Right lobe of liver (tissue), 6 donors: Measurements from ENCODE around the gene SEMA4G. TPM values are rescaled to one million over a fixed set of nuclear protein-coding genes. Genes with fewer than 3 reads are reported as not detected.

Experiments
- ATAC-seq, 4 donors: fragments of 200-7000 bp; cut with Tn5 transposase; one replicate each; pipeline ENCODE4 v1.9.1; 2020; ENCODE audit warnings: mild to moderate bottlenecking in 4 of 4, moderate library complexity in 4 of 4
- DNase-seq, 3 donors: peaks; one replicate each; pipeline ENCODE4 v3.0.0-alpha.2; 2020
- H3K27ac ChIP-seq, 3 donors: fragments of 200-600 bp; one replicate each; pipeline ENCODE4 v1.8.0; 2022
- H3K27me3 ChIP-seq, 2 donors: fragments of 200-600 bp; one replicate each; pipeline ENCODE4 v1.8.0; 2022
- H3K36me3 ChIP-seq, 4 donors: fragments of 200-600 bp; sonication (generic) in 1 of 4; one replicate each; pipeline versions ENCODE4 v1.5.1 to v1.8.0; 2017 to 2022; ENCODE audit warnings: control low read depth in 1 of 4
- H3K4me1 ChIP-seq, 4 donors: fragments of 200-600 bp; sonication (generic) in 1 of 4; one replicate each; pipeline versions ENCODE4 v1.5.1 to v1.8.0; 2017 to 2022; ENCODE audit warnings: control low read depth in 1 of 4
- H3K4me3 ChIP-seq, 3 donors: fragments of 200-600 bp; one replicate each; pipeline ENCODE4 v1.8.0; 2022
- H3K9me3 ChIP-seq, 4 donors: fragments of 200-600 bp; sonication (generic) in 1 of 4; one replicate each; pipeline versions ENCODE4 v1.5.1 to v1.8.0; 2017 to 2022; ENCODE audit warnings: control low read depth in 1 of 4
- CTCF ChIP-seq, 4 donors: fragments of 200-600 bp in 3 of 4; fragments of 450-650 bp in 1 of 4; IDR thresholded peaks; one replicate each; pipeline versions ENCODE4 v1.5.1 to v1.8.0; 2016 to 2022; ENCODE audit warnings: antibody characterized with exemption in 4 of 4, mild to moderate bottlenecking in 2 of 4
- POLR2A ChIP-seq: fragments of 450-650 bp; IDR thresholded peaks from one replicate; pipeline ENCODE4 v1.6.1; 2017; ENCODE audit warnings: antibody characterized with exemption, mild to moderate bottlenecking
- WGBS: methylation state at CpG from one replicate; pipeline ENCODE4 v1.1.6; 2018; ENCODE audit warnings: low coverage, low lambda C conversion rate; ENCODE audit not compliant: insufficient coverage; ENCODE audit errors: missing lambda C conversion rate; 5-methylcytosine and 5-hydroxymethylcytosine counted together
- intact Hi-C, 2 donors: fragments of 100-400 bp; cut with DNase I; formaldehyde crosslinking; loops; one replicate each; pipeline versions ENCODE4 v1.11.2 to v1.14.1; 2022
- total RNA-seq, 6 experiments: library from RNA; depleted of rRNA in 2 of 6; stranded (reverse); fragments of >200 nt in 2 of 6; fragmentation: NEBNext Ultra II Directional in 3 of 6; extraction: Animal tissue kit (Norgen Biotek cat#: 25700) in 3 of 6; gene quantifications; one replicate each; pipeline versions ENCODE4 v1.1.0 to v1.2.4, GENCODE V29; 2016 to 2023
- donor health status: DM: no; HTN: yes; CAD: no.
- donor health status: DM: no; HTN: no; CAD: no.
- donor health status: DM: no; HTN: no; CAD: no.
- donor health status: DM: no; HTN: yes; CAD: no.
- donor health status: DM: no; HTN: yes; CAD: no.

The SEMA4G gene
- total RNA-seq, 6 experiments from 2014 or later, result 24.7 to 129 (median 38.4) TPM

GRCh38 chr10:100981178-100981772 is 12.0 kb downstream of the SEMA4G start:
- Histone ChIP-seq H3K4me3 (no peak overlapping the region), H3K9me3 (no peaks in the 10 kb centered on the region), H3K36me3 (peaks cover 0 to 74% (median 19%) of the 10 kb centered on the region in 4 donors), H3K27ac (no peak overlapping the region), H3K27me3 (no peaks in the 10 kb centered on the region), H3K4me1 (peaks cover 0 to 16% (median 3%) of the 10 kb centered on the region in 4 donors)
- TF ChIP-seq POLR2A, result no peak
- TF ChIP-seq CTCF (IDR thresholded peaks at IDR 0.05), result no peak
- ATAC-seq (no peak), DNase-seq (no peak)
- intact Hi-C loops, result no loop called here
- WGBS, result 70% methylated on average over 3 of the region's 5 CpGs

DNA sequence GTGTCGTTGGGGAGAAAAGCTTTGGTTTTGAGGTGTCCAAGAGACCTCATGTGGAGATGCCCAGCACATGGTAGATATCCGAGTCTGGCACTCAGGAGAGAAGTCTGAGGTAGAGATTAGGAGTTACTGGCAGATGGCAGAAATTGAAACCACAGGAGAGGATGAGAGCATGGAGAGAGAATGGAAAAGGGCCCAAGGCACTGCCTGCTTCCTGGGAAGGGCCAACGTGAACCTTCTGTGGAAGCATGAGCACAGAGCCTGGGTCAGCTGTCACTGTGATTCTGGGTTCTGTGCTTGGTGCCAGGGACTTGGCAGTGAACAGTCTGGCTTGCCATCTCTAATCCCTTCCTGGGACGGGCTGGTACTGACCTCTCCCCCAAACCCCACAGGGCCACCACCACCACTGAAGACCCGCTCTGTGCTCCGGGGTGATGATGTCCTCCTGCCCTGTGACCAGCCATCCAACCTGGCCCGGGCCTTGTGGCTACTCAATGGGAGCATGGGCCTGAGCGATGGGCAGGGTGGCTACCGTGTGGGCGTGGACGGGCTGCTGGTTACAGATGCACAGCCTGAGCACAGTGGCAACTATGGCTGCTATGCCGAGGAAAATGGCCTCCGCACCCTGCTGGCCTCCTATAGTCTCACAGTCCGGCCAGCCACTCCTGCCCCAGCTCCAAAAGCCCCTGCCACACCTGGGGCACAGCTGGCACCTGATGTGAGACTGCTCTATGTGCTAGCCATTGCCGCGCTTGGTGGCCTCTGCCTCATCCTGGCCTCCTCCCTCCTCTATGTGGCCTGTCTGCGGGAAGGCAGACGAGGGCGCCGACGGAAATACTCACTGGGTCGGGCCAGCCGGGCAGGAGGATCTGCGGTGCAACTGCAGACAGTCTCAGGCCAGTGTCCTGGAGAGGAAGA is 13.9 kb downstream of the SEMA4G start:
- peak in 1 of 3 donors; percentile 48 for DNase-seq
- TF ChIP-seq CTCF (IDR thresholded peaks at IDR 0.05) (no peak), POLR2A (no peak)
- Histone ChIP-seq H3K27ac (no peak overlapping the region), H3K4me1 (peaks cover 0 to 25% (median 7%) of the 10 kb centered on the region in 4 donors), H3K36me3 (peaks cover 0 to 61% (median 15%) of the 10 kb centered on the region in 4 donors), H3K4me3 (no peak overlapping the region), H3K27me3 (no peaks in the 10 kb centered on the region), H3K9me3 (no peaks in the 10 kb centered on the region)
- intact Hi-C loops, result no loop called here
- 70% methylated on average over 4 of the region's 24 CpGs for WGBS
- ATAC-seq, result no peak

GRCh38 chr10:100983868-100984671 is 14.8 kb downstream of the SEMA4G start:
- TF ChIP-seq POLR2A, result no peak
- no peak for TF ChIP-seq CTCF (IDR thresholded peaks at IDR 0.05)
- 85% methylated on average over 3 of the region's 13 CpGs for WGBS
- ATAC-seq (no peak), DNase-seq (peak in 1 of 3 donors; percentile 39)
- Histone ChIP-seq H3K9me3 (no peaks in the 10 kb centered on the region), H3K4me1 (peaks cover 0 to 29% (median 9%) of the 10 kb centered on the region in 4 donors), H3K27ac (no peak overlapping the region), H3K4me3 (no peak overlapping the region), H3K27me3 (no peaks in the 10 kb centered on the region), H3K36me3 (peaks cover 0 to 52% (median 10%) of the 10 kb centered on the region in 4 donors)
- intact Hi-C loops, result no loop called here

DNA sequence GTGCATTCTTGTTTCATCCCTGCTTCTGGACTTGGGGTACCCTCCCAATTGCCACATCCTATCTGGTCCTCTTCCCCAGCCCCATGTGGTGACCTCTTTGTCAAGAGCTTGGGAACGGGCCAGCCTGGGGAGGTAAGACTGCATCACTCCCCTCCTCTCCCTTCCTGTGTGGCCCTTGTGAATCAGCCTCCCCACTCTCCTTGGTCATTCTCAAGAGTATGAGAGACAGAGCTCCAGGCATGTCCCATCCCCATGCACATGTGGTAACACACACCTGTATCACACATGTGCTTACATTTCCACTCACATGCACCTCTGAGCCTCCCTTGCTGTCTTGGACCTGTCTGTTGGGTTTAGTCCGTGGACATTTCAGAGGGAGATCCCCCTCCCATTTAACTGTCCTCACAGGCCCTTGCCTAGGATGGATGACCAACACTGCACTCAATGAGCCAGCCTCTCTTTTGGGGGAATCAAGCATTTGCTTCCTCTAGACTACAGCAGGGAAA is 15.4 kb downstream of the SEMA4G start:
- Histone ChIP-seq H3K4me1 (peaks cover 0 to 29% (median 9%) of the 10 kb centered on the region in 4 donors), H3K9me3 (no peaks in the 10 kb centered on the region), H3K4me3 (no peak overlapping the region), H3K27me3 (no peaks in the 10 kb centered on the region), H3K27ac (no peak overlapping the region), H3K36me3 (peaks cover 0 to 45% (median 8%) of the 10 kb centered on the region in 4 donors)
- ATAC-seq (no peak), DNase-seq (peak in 1 of 3 donors; percentile 46)
- no CpG with 5 or more reads among the region's 2 CpGs for WGBS
- intact Hi-C loops, result no loop called here
- no peak for TF ChIP-seq CTCF (IDR thresholded peaks at IDR 0.05)
- TF ChIP-seq POLR2A, result no peak
